Lower lobe of right lung (tissue), 2 donors: ENCODE results near the gene ADAMTS20. TPM values are rescaled to one million over a fixed set of nuclear protein-coding genes. Genes with fewer than 3 reads are reported as not detected.

ENCODE experiments used
- ATAC-seq, 2 donors: fragments of 200-7000 bp; cut with Tn5 transposase; one replicate each; pipeline ENCODE4 v1.9.1; 2020 to 2022; ENCODE audit warnings: mild to moderate bottlenecking in 2 of 2, moderate library complexity in 2 of 2
- DNase-seq: peaks from one replicate; pipeline ENCODE4 v3.0.0-alpha.2; 2020
- H3K27ac ChIP-seq: fragments of 200-600 bp; one replicate; pipeline ENCODE4 v1.8.0; 2022
- H3K27me3 ChIP-seq: fragments of 200-600 bp; one replicate; pipeline ENCODE4 v1.8.0; 2022; ENCODE audit warnings: low read depth
- H3K36me3 ChIP-seq: fragments of 200-600 bp; one replicate; pipeline ENCODE4 v1.8.0; 2022; ENCODE audit warnings: mild to moderate bottlenecking
- H3K4me1 ChIP-seq: fragments of 200-600 bp; one replicate; pipeline ENCODE4 v1.8.0; 2022
- H3K4me3 ChIP-seq: fragments of 200-600 bp; one replicate; pipeline ENCODE4 v1.8.0; 2022; ENCODE audit warnings: mild to moderate bottlenecking
- H3K9me3 ChIP-seq: fragments of 200-600 bp; one replicate; pipeline ENCODE4 v1.8.0; 2022
- CTCF ChIP-seq: fragments of 200-600 bp; IDR thresholded peaks from one replicate; pipeline ENCODE4 v1.8.0; 2022; ENCODE audit warnings: antibody characterized with exemption, mild to moderate bottlenecking
- intact Hi-C: fragments of 100-400 bp; cut with DNase I; formaldehyde crosslinking; loops from one replicate; pipeline ENCODE4 v1.11.0; 2022
- total RNA-seq: library from RNA; stranded (reverse); fragmentation: NEBNext Ultra II Directional; extraction: Animal tissue kit (Norgen Biotek cat#: 25700); gene quantifications from one replicate; pipeline ENCODE4 v1.2.1, GENCODE V29; 2021
- donor health status: DM: no; HTN: yes; CAD: no; lungs with severe emphysema.

The ADAMTS20 gene
- total RNA-seq, 1 donor from 2014 or later = not detected

- Histone ChIP-seq H3K4me3 (no peak overlapping the region), H3K27me3 (no peaks in the 10 kb centered on the region), H3K36me3 (no peaks in the 10 kb centered on the region), H3K9me3 (no peaks in the 10 kb centered on the region), H3K4me1 (no peaks in the 10 kb centered on the region), H3K27ac (no peak overlapping the region)
- ATAC-seq (no peak), DNase-seq (no peak)
- TF ChIP-seq CTCF = no peak
- intact Hi-C loops = no loop called here
Measured at GRCh38 chr12:43396671-43397070, 155.3 kb downstream of the ADAMTS20 start.

- no peaks in the 10 kb centered on the region for H3K4me1 ChIP-seq
- H3K9me3 ChIP-seq = no peaks in the 10 kb centered on the region
- no peaks in the 10 kb centered on the region for H3K36me3 ChIP-seq
- TF ChIP-seq CTCF = no peak
- H3K27ac ChIP-seq = no peak overlapping the region
- no peaks in the 10 kb centered on the region for H3K27me3 ChIP-seq
- intact Hi-C loops = no loop called here
- H3K4me3 ChIP-seq = no peak overlapping the region
- ATAC-seq = no peak
- DNase-seq = no peak
Measured at GRCh38 chr12:43392116-43392515, 159.9 kb downstream of the ADAMTS20 start.

GRCh38 chr12:43381879-43382278 lies 170.1 kb downstream of the ADAMTS20 start:
- Histone ChIP-seq H3K27me3 (no peaks in the 10 kb centered on the region), H3K36me3 (no peaks in the 10 kb centered on the region), H3K9me3 (peaks cover 21% of the 10 kb centered on the region), H3K4me1 (no peaks in the 10 kb centered on the region), H3K27ac (no peak overlapping the region), H3K4me3 (no peak overlapping the region)
- no peak for TF ChIP-seq CTCF
- DNase-seq (no peak), ATAC-seq (no peak)
- intact Hi-C loops = no loop called here

GRCh38 chr12:43378448-43378847 lies 173.6 kb downstream of the ADAMTS20 start:
- Histone ChIP-seq H3K4me1 (no peaks in the 10 kb centered on the region), H3K27ac (no peak overlapping the region), H3K4me3 (no peak overlapping the region), H3K36me3 (no peaks in the 10 kb centered on the region), H3K27me3 (no peaks in the 10 kb centered on the region), H3K9me3 (peaks cover 21% of the 10 kb centered on the region)
- TF ChIP-seq CTCF = no peak
- intact Hi-C loops = no loop called here
- ATAC-seq (no peak), DNase-seq (no peak)

- Histone ChIP-seq H3K4me1 (no peaks in the 10 kb centered on the region), H3K4me3 (no peak overlapping the region), H3K27me3 (no peaks in the 10 kb centered on the region), H3K9me3 (no peaks in the 10 kb centered on the region), H3K36me3 (no peaks in the 10 kb centered on the region), H3K27ac (no peak overlapping the region)
- intact Hi-C loops = no loop called here
- DNase-seq (no peak), ATAC-seq (no peak)
- TF ChIP-seq CTCF = no peak
Measured at GRCh38 chr12:43370263-43370662, 181.7 kb downstream of the ADAMTS20 start.
